Measurements from ENCODE around the gene NEUROD2.

DNA sequence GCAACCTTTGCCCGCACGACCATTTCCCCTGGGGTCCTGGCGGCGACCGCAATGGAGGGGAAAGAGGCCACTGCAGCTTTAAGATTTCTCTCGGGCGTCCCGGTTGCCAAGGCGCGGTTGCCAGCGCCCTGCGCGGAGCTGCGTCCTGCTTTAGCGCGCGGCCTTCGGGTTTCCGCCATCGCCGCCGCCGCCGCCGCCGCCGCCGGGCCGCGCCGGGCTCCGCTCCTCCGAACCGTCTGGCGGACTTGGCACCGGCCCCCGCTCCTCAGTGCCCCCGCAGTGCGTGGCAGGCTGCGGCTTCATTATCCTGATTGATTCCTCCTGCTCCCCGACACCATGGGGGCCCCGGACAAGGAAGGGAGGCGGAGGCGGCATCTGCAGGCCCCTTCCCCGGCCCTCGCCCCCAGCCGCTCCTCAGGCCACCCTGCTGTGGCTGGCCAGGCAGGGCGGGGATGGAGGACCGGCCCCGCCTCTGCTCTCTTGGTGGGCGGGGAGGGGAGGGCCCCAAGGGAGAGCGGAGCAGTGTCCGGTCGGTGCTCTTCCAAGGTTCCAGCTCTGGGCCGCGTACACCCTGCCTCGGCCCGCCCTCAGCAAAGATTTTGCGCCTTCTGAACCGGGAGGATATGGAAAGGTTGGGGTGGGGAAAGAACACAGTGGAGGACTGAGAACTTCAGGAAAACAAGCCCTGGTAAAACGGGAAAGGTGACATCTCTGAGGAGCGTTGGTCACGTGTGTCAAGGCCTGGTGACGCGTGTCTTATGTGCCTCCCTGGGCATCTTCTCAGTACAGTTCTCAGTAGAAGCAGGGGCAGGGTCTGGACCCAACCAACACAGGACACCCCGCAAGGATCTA lies 34.0 kb downstream of the NEUROD2 start:
- TF ChIP-seq POLR2A (IDR thresholded peaks at IDR 0.05; ENCODE audit: extremely low read depth, insufficient read length) (no peak), MYC (IDR thresholded peaks at IDR 0.05; ENCODE audit: low read depth, low read length) (no peak)
- TF ChIP-seq, protein P1, sequence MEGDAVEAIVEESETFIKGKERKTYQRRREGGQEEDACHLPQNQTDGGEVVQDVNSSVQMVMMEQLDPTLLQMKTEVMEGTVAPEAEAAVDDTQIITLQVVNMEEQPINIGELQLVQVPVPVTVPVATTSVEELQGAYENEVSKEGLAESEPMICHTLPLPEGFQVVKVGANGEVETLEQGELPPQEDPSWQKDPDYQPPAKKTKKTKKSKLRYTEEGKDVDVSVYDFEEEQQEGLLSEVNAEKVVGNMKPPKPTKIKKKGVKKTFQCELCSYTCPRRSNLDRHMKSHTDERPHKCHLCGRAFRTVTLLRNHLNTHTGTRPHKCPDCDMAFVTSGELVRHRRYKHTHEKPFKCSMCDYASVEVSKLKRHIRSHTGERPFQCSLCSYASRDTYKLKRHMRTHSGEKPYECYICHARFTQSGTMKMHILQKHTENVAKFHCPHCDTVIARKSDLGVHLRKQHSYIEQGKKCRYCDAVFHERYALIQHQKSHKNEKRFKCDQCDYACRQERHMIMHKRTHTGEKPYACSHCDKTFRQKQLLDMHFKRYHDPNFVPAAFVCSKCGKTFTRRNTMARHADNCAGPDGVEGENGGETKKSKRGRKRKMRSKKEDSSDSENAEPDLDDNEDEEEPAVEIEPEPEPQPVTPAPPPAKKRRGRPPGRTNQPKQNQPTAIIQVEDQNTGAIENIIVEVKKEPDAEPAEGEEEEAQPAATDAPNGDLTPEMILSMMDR (IDR thresholded peaks at IDR 0.05; ENCODE audit: low read depth, low read length): no peak

Data from NB4 (cell line).